HepG2 (cell line): Measurements from ENCODE around the gene HIGD1A. TPM values are rescaled to one million over a fixed set of nuclear protein-coding genes. Genes with fewer than 3 reads are reported as not detected.

Experiments
- ARID3A ChIP-seq: IDR thresholded peaks from 2 replicates; pipeline ENCODE4 v1.6.1; 2012; ENCODE audit warnings: low read depth, low read length, improper control_type of control experiment
- ETS1 ChIP-seq: sonication (generic); formaldehyde crosslinking; IDR thresholded peaks from 2 replicates; pipeline ENCODE4 v1.4.0; 2020; ENCODE audit warnings: missing genetic modification reagents
- HOMEZ ChIP-seq: IDR thresholded peaks from 2 replicates; pipeline ENCODE4 v1.6.1; 2016; ENCODE audit warnings: low read depth
- REPIN1 ChIP-seq: sonication (generic); formaldehyde crosslinking; IDR thresholded peaks from 2 replicates; pipeline ENCODE4 v1.8.0; 2022; ENCODE audit warnings: missing genetic modification reagents, low read depth, mild to moderate bottlenecking, borderline replicate concordance
- SMAD9 ChIP-seq: sonication (generic); formaldehyde crosslinking; IDR thresholded peaks from 2 replicates; pipeline ENCODE4 v1.5.1; 2020; ENCODE audit warnings: mild to moderate bottlenecking, missing genetic modification reagents
- YEATS2 ChIP-seq: sonication (generic); formaldehyde crosslinking; IDR thresholded peaks from 2 replicates; pipeline ENCODE4 v1.4.0; 2020; ENCODE audit warnings: missing genetic modification reagents, borderline replicate concordance
- ZBTB10 ChIP-seq: sonication (generic); formaldehyde crosslinking; IDR thresholded peaks from 2 replicates; pipeline ENCODE4 v1.4.0; 2020; ENCODE audit warnings: missing genetic modification reagents, borderline replicate concordance
- ZFP91 ChIP-seq: sonication (generic); formaldehyde crosslinking; IDR thresholded peaks from 2 replicates; pipeline ENCODE4 v1.9.0; 2022; ENCODE audit warnings: missing genetic modification reagents, mild to moderate bottlenecking, borderline replicate concordance
- ZNF367 ChIP-seq: sonication (generic); formaldehyde crosslinking; IDR thresholded peaks from 2 replicates; pipeline ENCODE4 v1.4.0; 2020; ENCODE audit warnings: missing genetic modification reagents, borderline replicate concordance
- ZNF558 ChIP-seq: sonication (generic); formaldehyde crosslinking; IDR thresholded peaks from 2 replicates; pipeline ENCODE4 v1.9.0; 2022; ENCODE audit warnings: mild to moderate bottlenecking, missing genetic modification reagents, borderline replicate concordance
- ZNF609 ChIP-seq: sonication (generic); formaldehyde crosslinking; IDR thresholded peaks from 2 replicates; pipeline ENCODE4 v1.4.0; 2020; ENCODE audit warnings: mild to moderate bottlenecking, missing genetic modification reagents, borderline replicate concordance
- ZNF713 ChIP-seq: sonication (generic); formaldehyde crosslinking; IDR thresholded peaks from 2 replicates; pipeline ENCODE4 v1.4.0; 2020; ENCODE audit warnings: mild to moderate bottlenecking, missing genetic modification reagents
- ZNF749 ChIP-seq: sonication (generic); formaldehyde crosslinking; IDR thresholded peaks from 2 replicates; pipeline ENCODE4 v1.8.0; 2022; ENCODE audit warnings: mild to moderate bottlenecking, missing genetic modification reagents, moderate library complexity, borderline replicate concordance
- polyA plus RNA-seq, 8 experiments: library from polyadenylated mRNA; depleted of rRNA in 3 of 8; stranded (reverse) in 7 of 8; unstranded in 1 of 8; fragments of >200 nt; fragmentation: Illumina TruSeq in 4 of 8; extraction: Trizol in 4 of 8; gene quantifications; 2 replicates each; pipeline versions ENCODE4 v1.2.1 to v1.2.3, GENCODE V29; 2011 to 2016; ENCODE audit warnings: low read depth in 4 of 8, missing spikeins in 1 of 8, mixed read lengths in 1 of 8; ENCODE audit not compliant: insufficient read depth in 1 of 8
- total RNA-seq, 5 experiments: library from RNA; depleted of rRNA; stranded (reverse); fragments of >200 nt; fragmentation: Illumina TruSeq; extraction: Trizol; gene quantifications; 2 replicates each; pipeline ENCODE4 v1.2.3, GENCODE V29; 2016; ENCODE audit warnings: low read depth in 1 of 5

HIGD1A gene
- total and polyA plus RNA-seq, 2 of the 13 experiments (the other 11 are each of a cell fraction or from before 2014, with no cell fraction given): 222 to 253 TPM

GRCh38 chr3:42829083-42829627, 24.9 kb upstream of the HIGD1A start (continued):
- TF ChIP-seq ZBTB10 (CRISPR knock-in tag) (no peak; the same call in 1 of the 2 replicates), SMAD9 (CRISPR knock-in tag) (no peak), ZNF749 (no peak), ETS1 (CRISPR knock-in tag) (no peak), ZNF609 (CRISPR knock-in tag) (peak; percentile 83), ZNF713 (CRISPR knock-in tag) (no peak), ZNF367 (no peak), HOMEZ (CRISPR knock-in tag) (peak; percentile 68; the same call in 1 of the 2 replicates), ARID3A (peak; percentile 95), REPIN1 (CRISPR knock-in tag) (no peak), YEATS2 (CRISPR knock-in tag) (0 out of 2 replicates have a peak, but pooled peaks have one; percentile 20), ZNF558 (no peak), ZFP91 (CRISPR knock-in tag) (no peak)
